ACC112 (cell line): Measurements from ENCODE around the gene THUMPD3.

ENCODE experiments used
- H2AFZ ChIP-seq: fragments of 200-600 bp; sonication (generic); one replicate; pipeline ENCODE4 v1.6.0; 2017; ENCODE audit warnings: antibody characterized with exemption, low read length; ENCODE audit not compliant: unreplicated experiment
- H3K27ac ChIP-seq: fragments of 200-600 bp; sonication (generic); 2 replicates; pipeline ENCODE4 v1.5.1; 2014; ENCODE audit warnings: low read depth, mild to moderate bottlenecking, antibody characterized with exemption, low read length, moderate library complexity
- H3K27me3 ChIP-seq: fragments of 200-600 bp; sonication (generic); 2 replicates; pipeline ENCODE4 v1.6.1; 2014; ENCODE audit warnings: mild to moderate bottlenecking, antibody characterized with exemption, low read length, moderate library complexity, mixed read lengths; ENCODE audit not compliant: insufficient read depth
- H3K36me3 ChIP-seq: fragments of 200-600 bp; sonication (generic); 2 replicates; pipeline ENCODE4 v1.6.1; 2016; ENCODE audit warnings: mild to moderate bottlenecking, antibody characterized with exemption, low read length, moderate library complexity, mixed read lengths; ENCODE audit not compliant: insufficient read depth
- H3K4me1 ChIP-seq: fragments of 200-600 bp; sonication (generic); one replicate; pipeline ENCODE4 v1.6.1; 2016; ENCODE audit warnings: low read length, mixed read lengths; ENCODE audit not compliant: insufficient read depth, unreplicated experiment, control insufficient read depth
- H3K4me3 ChIP-seq: fragments of 200-600 bp; sonication (generic); 2 replicates; pipeline ENCODE4 v1.5.1; 2014; ENCODE audit warnings: mild to moderate bottlenecking, low read depth, low read length
- H3K79me2 ChIP-seq: fragments of 200-600 bp; sonication (generic); one replicate; pipeline ENCODE4 v1.6.0; 2016; ENCODE audit warnings: low read length; ENCODE audit not compliant: control insufficient read depth, unreplicated experiment, insufficient read depth

THUMPD3 gene

DNA sequence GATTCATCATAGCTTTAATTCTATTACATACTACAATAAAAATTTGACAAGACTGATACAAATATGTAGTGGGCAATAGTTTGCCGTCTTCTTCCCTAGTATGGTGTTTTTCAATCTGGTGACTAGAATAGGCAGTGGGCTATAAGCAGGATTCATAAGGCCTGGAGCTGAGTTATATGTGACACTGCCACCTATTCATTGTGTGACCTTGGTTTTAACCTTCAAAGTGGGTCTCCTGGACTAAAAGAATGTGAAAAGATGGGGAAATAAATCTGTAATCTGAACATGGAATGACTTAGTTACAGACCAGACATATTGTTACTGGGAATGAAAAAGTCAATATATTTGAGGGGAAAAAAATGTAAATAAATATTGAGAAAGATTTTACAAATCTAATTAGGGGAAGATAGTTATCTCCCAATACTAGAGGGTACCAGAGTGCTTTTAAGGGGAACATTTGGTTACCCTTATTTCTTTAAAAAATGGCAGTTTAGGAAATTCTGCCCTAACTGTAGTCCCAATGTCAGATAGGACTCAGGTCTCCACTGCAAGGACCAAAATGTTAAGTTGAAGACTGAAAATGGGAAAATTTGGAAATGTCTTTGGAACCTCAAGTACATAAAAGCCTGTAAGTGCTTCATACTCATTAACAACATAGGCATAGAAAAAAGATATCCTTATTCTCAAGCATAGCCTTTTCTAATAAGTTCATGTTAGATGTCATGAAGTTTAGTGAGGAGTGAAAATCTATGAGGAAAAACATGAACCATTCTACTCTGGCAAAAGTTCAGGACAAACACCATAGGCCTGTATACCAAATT lies 23.9 kb downstream of the THUMPD3 start:
- Histone ChIP-seq H3K79me2 (peaks cover 42% of the 10 kb centered on the region), H3K27me3 (no peaks in the 10 kb centered on the region), H3K27ac (peak overlapping the region; percentile 35), H3K4me1 (peaks cover 8% of the 10 kb centered on the region), H2AFZ (no peak overlapping the region), H3K36me3 (peaks cover 63% of the 10 kb centered on the region), H3K4me3 (no peak overlapping the region)

GRCh38 chr3:9387322-9387655 lies 24.4 kb downstream of the THUMPD3 start:
- Histone ChIP-seq H3K27me3 (no peaks in the 10 kb centered on the region), H2AFZ (no peak overlapping the region), H3K27ac (peak overlapping the region; percentile 35; the same call in 1 of the 2 replicates), H3K4me1 (peaks cover 12% of the 10 kb centered on the region), H3K36me3 (peaks cover 68% of the 10 kb centered on the region), H3K4me3 (no peak overlapping the region), H3K79me2 (peaks cover 48% of the 10 kb centered on the region)

- no peaks in the 10 kb centered on the region for H3K27me3 ChIP-seq
- H3K4me1 ChIP-seq: peaks cover 21% of the 10 kb centered on the region
- H3K79me2 ChIP-seq: peaks cover 56% of the 10 kb centered on the region
- H3K4me3 ChIP-seq: no peak overlapping the region
- H2AFZ ChIP-seq: no peak overlapping the region
- H3K36me3 ChIP-seq: peaks cover 72% of the 10 kb centered on the region
- H3K27ac ChIP-seq: no peak overlapping the region
Observed at GRCh38 chr3:9388142-9388541, 25.3 kb downstream of the THUMPD3 start.

DNA sequence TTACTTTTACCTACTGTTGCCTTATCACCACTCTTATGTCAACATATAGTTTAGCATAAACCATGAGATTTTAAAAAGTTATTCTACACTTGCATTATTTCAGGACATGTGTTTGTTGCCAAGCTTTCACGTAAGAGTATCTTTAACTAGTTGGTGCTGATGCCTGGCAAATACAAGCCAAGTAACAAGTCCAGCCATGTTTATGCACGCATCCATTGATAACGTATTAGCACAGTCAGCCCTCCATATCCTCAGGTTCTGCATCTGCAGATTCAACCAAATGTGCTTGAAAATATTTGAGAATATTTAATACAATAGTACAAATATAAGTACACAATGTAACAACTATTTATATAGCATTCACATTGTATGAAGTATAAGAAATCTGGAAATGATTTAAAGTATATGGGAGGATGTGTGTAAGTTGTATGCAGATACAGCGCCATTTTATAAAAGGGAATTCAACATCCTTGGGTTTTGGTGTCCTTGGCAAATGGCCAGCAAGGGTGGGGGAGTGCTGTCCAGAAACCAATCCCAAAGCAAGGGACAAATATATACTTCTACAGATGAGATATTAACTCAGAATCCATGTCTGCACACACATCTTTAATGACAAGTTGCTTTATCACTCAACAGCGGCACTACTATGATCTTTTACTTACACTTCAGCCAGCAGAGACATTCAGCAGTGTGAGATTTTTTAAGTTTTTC lies 25.9 kb downstream of the THUMPD3 start:
- no peak overlapping the region for H2AFZ ChIP-seq
- H3K27ac ChIP-seq: no peak overlapping the region
- peaks cover 26% of the 10 kb centered on the region for H3K4me1 ChIP-seq
- H3K27me3 ChIP-seq: no peaks in the 10 kb centered on the region
- no peak overlapping the region for H3K4me3 ChIP-seq
- peaks cover 62% of the 10 kb centered on the region for H3K79me2 ChIP-seq
- peaks cover 78% of the 10 kb centered on the region for H3K36me3 ChIP-seq

- H3K27me3 ChIP-seq: no peaks in the 10 kb centered on the region
- peaks cover 79% of the 10 kb centered on the region for H3K79me2 ChIP-seq
- no peak overlapping the region for H3K27ac ChIP-seq
- H3K4me3 ChIP-seq: no peak overlapping the region
- H3K36me3 ChIP-seq: peaks cover 83% of the 10 kb centered on the region
- H3K4me1 ChIP-seq: peaks cover 32% of the 10 kb centered on the region
- no peak overlapping the region for H2AFZ ChIP-seq
Observed at GRCh38 chr3:9390265-9390888, 27.5 kb downstream of the THUMPD3 start.

DNA sequence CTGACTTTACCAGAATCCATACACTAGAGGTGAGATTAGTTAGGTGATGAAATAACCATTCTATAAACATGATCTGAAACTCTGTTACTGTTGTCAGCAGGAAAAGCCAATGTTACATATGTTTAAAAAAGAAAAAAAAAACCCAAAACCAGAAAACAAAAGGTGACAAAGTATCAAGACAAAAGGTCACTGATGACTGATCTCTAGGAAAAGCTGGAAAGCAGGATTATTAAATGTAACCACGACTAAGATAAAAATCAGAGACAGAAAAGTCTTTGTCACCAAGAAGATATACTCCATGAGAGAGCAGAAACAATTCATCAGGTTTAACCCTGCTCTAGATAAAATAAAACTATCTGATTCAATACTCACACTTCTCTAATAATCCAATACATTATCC lies 29.2 kb downstream of the THUMPD3 start:
- Histone ChIP-seq H3K27me3 (no peaks in the 10 kb centered on the region), H3K4me3 (peak overlapping the region; percentile 9; the same call in 1 of the 2 replicates), H3K27ac (no peak overlapping the region), H3K79me2 (peaks cover 83% of the 10 kb centered on the region), H3K4me1 (peaks cover 35% of the 10 kb centered on the region), H3K36me3 (peaks cover 72% of the 10 kb centered on the region), H2AFZ (no peak overlapping the region)

- Histone ChIP-seq H3K27me3 (no peaks in the 10 kb centered on the region), H3K4me1 (peaks cover 38% of the 10 kb centered on the region), H3K4me3 (peak overlapping the region; percentile 80), H3K36me3 (peaks cover 39% of the 10 kb centered on the region), H3K79me2 (peaks cover 85% of the 10 kb centered on the region), H3K27ac (peak overlapping the region; percentile 95), H2AFZ (no peak overlapping the region)
Observed at GRCh38 chr3:9395570-9396300, 32.9 kb downstream of the THUMPD3 start.

- Histone ChIP-seq H3K36me3 (peaks cover 34% of the 10 kb centered on the region), H3K4me1 (peaks cover 43% of the 10 kb centered on the region), H3K27me3 (no peaks in the 10 kb centered on the region), H3K79me2 (peaks cover 85% of the 10 kb centered on the region), H3K27ac (peak overlapping the region; percentile 95), H2AFZ (no peak overlapping the region), H3K4me3 (peak overlapping the region; percentile 80)
Observed at GRCh38 chr3:9396301-9396631, 33.4 kb downstream of the THUMPD3 start.

DNA sequence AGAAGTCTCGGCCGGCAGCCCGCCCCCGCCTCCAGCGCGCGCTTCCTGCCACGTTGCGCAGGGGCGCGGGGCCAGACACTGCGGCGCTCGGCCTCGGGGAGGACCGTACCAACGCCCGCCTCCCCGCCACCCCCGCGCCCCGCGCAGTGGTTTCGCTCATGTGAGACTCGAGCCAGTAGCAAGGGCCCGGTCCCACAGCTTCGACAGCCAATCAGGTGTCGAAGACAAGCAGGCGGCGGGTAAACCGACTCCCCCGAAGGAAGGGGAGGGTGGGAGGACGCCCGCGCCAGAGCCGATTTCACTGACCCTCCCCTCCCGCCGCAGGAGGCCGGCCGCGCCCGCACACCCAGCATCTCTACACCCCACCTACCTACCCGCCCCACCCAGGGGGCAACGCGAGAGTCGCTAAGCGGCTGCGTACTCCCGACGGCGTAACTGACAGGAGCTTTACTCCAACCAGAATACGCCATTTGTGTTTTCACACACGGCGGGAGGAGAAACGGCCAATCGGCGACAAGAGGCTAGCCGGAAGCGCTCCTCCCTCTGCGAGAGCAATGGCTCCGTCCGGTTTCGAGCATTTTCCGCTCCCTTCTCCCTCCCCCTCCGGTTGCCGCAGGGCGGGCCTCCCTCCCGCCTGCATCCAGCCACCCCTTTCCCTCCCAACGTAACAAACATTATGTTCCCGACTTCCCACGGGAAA lies 33.9 kb downstream of the THUMPD3 start:
- H2AFZ ChIP-seq: no peak overlapping the region
- no peaks in the 10 kb centered on the region for H3K27me3 ChIP-seq
- peak overlapping the region; percentile 95 for H3K27ac ChIP-seq
- peak overlapping the region; percentile 80 for H3K4me3 ChIP-seq
- H3K36me3 ChIP-seq: peaks cover 29% of the 10 kb centered on the region
- H3K79me2 ChIP-seq: peaks cover 85% of the 10 kb centered on the region
- H3K4me1 ChIP-seq: peaks cover 43% of the 10 kb centered on the region

DNA sequence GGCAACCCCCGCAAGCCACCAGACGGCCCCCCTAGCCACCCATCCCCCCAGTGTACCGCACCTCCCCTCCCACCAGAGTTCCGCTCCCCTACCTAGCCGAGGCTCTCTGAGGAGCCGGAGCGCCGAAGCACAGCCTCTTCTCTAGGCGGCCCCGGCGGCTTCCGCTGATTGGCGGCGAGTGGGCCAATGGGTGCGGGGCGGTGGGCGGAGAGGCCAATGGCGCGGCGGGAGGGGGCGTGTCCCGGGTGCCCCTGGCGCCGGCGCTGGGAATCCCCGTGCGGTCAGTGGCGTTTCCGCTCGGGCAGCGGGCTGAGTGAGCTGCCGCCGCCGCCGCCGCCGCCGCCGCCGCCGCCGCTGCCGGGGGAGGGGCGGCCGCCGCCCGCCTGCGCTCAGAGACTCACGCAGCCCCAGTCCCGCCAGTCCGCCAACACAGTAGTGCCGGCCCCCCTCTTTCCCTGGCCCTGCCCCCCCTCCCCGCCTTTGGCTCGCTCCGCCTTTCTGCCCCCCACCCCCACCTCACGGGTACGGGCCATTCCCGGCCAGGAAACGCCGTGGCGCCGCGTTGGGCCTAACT lies 34.6 kb downstream of the THUMPD3 start, which contains the start of gene SETD5:
TSS of gene SETD5 (plus strand) at position 284 of the 574 bp plus-strand sequence. CDS start 31,324 bp downstream, outside the sequence.
- peaks cover 42% of the 10 kb centered on the region for H3K4me1 ChIP-seq
- H3K79me2 ChIP-seq: peaks cover 85% of the 10 kb centered on the region
- peak within 1 kb of the TSS; percentile 96 for H3K4me3 ChIP-seq
- no peak within 1 kb of the TSS for H2AFZ ChIP-seq
- peaks cover 23% of the 10 kb centered on the region for H3K36me3 ChIP-seq
- H3K27ac ChIP-seq: peak within 1 kb of the TSS; percentile 95
- no peaks in the 10 kb centered on the region for H3K27me3 ChIP-seq
